ENCODE results near the gene SPRED2.

SPRED2 gene

GRCh38 chr2:65364986-65365733, 67.2 kb downstream of the SPRED2 start:
- DNase-seq (ENCODE audit: low spot score): no peak
- WGBS, 2 donors (ENCODE audit: extremely low coverage in 2 of 2, insufficient read length in 2 of 2, insufficient replicate concordance in 1 of 2): no CpG with 5 or more reads among the region's 2 CpGs
- no peak overlapping the region for H3K27ac ChIP-seq (replicated peaks; ENCODE audit: low read length)

DNA sequence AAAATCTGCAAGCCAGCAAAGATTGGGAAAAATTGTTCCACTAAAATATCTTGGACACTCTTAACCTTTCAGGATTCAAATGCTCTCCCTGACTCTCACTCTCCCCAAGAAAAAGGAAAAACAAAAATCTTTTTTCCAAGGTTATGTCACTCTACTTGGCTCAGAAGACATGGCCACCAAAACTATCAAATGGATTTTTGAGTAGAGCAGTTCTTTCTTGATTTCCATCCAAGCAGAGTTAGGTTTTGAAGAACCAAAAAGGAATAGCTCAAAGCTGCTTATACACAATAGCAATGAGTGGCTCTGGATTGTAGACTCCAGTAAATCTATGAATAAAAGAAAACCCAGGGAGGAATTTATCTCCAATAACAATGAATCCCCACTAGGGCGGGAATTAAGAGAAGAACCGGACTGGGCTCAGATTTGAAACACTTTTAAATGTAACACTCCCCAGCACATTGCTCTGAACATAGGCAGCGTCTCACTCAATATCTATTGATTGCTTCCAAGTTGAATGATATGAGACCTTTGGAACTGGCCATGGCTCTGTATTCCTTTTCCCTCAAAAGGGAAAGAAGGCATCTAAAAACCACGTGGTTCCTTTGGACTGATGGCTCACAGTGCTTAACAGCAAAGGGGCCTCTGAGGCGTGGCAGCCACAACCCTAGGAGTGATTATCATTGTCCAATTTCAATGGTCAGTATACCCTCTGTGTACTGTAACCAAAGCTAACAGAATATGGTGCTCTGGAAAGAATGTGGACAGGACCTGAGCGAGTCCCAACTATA, 68.3 kb downstream of the SPRED2 start:
- no peak overlapping the region for H3K14ac ChIP-seq (ENCODE audit: low read length)
- H3K9me3 ChIP-seq (replicated peaks in 1 of 2; ENCODE audit: control insufficient read depth in 2 of 2, insufficient read depth in 1 of 2, low read depth in 1 of 2, low read length in 2 of 2): no peaks in the 10 kb centered on the region
- H3K27ac ChIP-seq (replicated peaks; ENCODE audit: low read length): no peak overlapping the region
- no peak overlapping the region for H2BK120ac ChIP-seq (ENCODE audit: low read depth, low read length)
- H3K9ac ChIP-seq (ENCODE audit: low read depth, low read length, poor library complexity): no peak overlapping the region
- H3K23ac ChIP-seq (ENCODE audit: low read depth, low read length, poor library complexity): no peak overlapping the region
- no peak overlapping the region for H3K18ac ChIP-seq (ENCODE audit: low read length)
- no peak for DNase-seq (ENCODE audit: low spot score)
- no peak overlapping the region for H2AK5ac ChIP-seq (ENCODE audit: low read depth, low read length)
- no peak overlapping the region for H2BK12ac ChIP-seq (ENCODE audit: low read length)
- no peak overlapping the region for H4K8ac ChIP-seq (ENCODE audit: low read depth, low read length)
- H2BK5ac ChIP-seq (ENCODE audit: low read length): no peak overlapping the region
- no peak overlapping the region for H3K4me3 ChIP-seq (ENCODE audit: low read length in 2 of 2)
- no peaks in the 10 kb centered on the region for H3K27me3 ChIP-seq (ENCODE audit: control insufficient read depth in 3 of 3, insufficient read depth in 3 of 3, low read depth in 1 of 3, low read length in 3 of 3)
- no peak overlapping the region for H2AFZ ChIP-seq (ENCODE audit: low read length)
- WGBS, 2 donors (ENCODE audit: extremely low coverage in 2 of 2, insufficient read length in 2 of 2, insufficient replicate concordance in 1 of 2): no CpG with 5 or more reads among the region's 6 CpGs
- H2BK15ac ChIP-seq (ENCODE audit: low read length): no peak overlapping the region
- H3K4me1 ChIP-seq (ENCODE audit: control insufficient read depth in 2 of 2, insufficient read depth in 1 of 2, low read depth in 1 of 2, low read length in 2 of 2): peaks cover 9 to 49% of the 10 kb centered on the region in 2 donors
- H3K79me1 ChIP-seq (ENCODE audit: low read depth, low read length): no peaks in the 10 kb centered on the region
- no peak overlapping the region for H3K4ac ChIP-seq (ENCODE audit: low read length)
- no peaks in the 10 kb centered on the region for H3K36me3 ChIP-seq (replicated peaks in 1 of 2; ENCODE audit: control insufficient read depth in 2 of 2, insufficient read depth in 2 of 2, low read length in 2 of 2)
- H3K4me2 ChIP-seq (ENCODE audit: insufficient read depth, low read length, poor library complexity, severe bottlenecking): no peak overlapping the region
- no peak overlapping the region for H4K91ac ChIP-seq (ENCODE audit: low read depth, low read length, poor library complexity)

More at GRCh38 chr2:65364986-65365733, 67.2 kb downstream of the SPRED2 start:
- no peak overlapping the region for H2BK5ac ChIP-seq (ENCODE audit: low read length)
- no peak overlapping the region for H4K91ac ChIP-seq (ENCODE audit: low read depth, low read length, poor library complexity)
- H3K18ac ChIP-seq (ENCODE audit: low read length): no peak overlapping the region
- no peaks in the 10 kb centered on the region for H3K27me3 ChIP-seq (ENCODE audit: control insufficient read depth in 3 of 3, insufficient read depth in 3 of 3, low read depth in 1 of 3, low read length in 3 of 3)
- H2BK15ac ChIP-seq (ENCODE audit: low read length): no peak overlapping the region
- H3K79me1 ChIP-seq (ENCODE audit: low read depth, low read length): no peaks in the 10 kb centered on the region
- H2AFZ ChIP-seq (ENCODE audit: low read length): no peak overlapping the region
- no peak overlapping the region for H2AK5ac ChIP-seq (ENCODE audit: low read depth, low read length)
- no peaks in the 10 kb centered on the region for H3K9me3 ChIP-seq (replicated peaks in 1 of 2; ENCODE audit: control insufficient read depth in 2 of 2, insufficient read depth in 1 of 2, low read depth in 1 of 2, low read length in 2 of 2)
- no peaks in the 10 kb centered on the region for H3K36me3 ChIP-seq (replicated peaks in 1 of 2; ENCODE audit: control insufficient read depth in 2 of 2, insufficient read depth in 2 of 2, low read length in 2 of 2)
- H3K4me2 ChIP-seq (ENCODE audit: insufficient read depth, low read length, poor library complexity, severe bottlenecking): no peak overlapping the region
- H2BK120ac ChIP-seq (ENCODE audit: low read depth, low read length): no peak overlapping the region
- no peak overlapping the region for H3K4ac ChIP-seq (ENCODE audit: low read length)
- H3K4me1 ChIP-seq (ENCODE audit: control insufficient read depth in 2 of 2, insufficient read depth in 1 of 2, low read depth in 1 of 2, low read length in 2 of 2): peaks cover 9 to 49% of the 10 kb centered on the region in 2 donors
- no peak overlapping the region for H3K23ac ChIP-seq (ENCODE audit: low read depth, low read length, poor library complexity)
- H3K4me3 ChIP-seq (ENCODE audit: low read length in 2 of 2): no peak overlapping the region
- H4K8ac ChIP-seq (ENCODE audit: low read depth, low read length): no peak overlapping the region
- H3K14ac ChIP-seq (ENCODE audit: low read length): no peak overlapping the region
- H3K9ac ChIP-seq (ENCODE audit: low read depth, low read length, poor library complexity): no peak overlapping the region
- no peak overlapping the region for H2BK12ac ChIP-seq (ENCODE audit: low read length)

GRCh38 chr2:65361623-65362022, 70.8 kb downstream of the SPRED2 start:
- Histone ChIP-seq H3K27me3 (ENCODE audit: control insufficient read depth in 3 of 3, insufficient read depth in 3 of 3, low read depth in 1 of 3, low read length in 3 of 3) (no peaks in the 10 kb centered on the region), H2BK5ac (ENCODE audit: low read length) (no peak overlapping the region), H2BK15ac (ENCODE audit: low read length) (no peak overlapping the region), H3K9ac (ENCODE audit: low read depth, low read length, poor library complexity) (no peak overlapping the region), H2BK12ac (ENCODE audit: low read length) (no peak overlapping the region), H3K4me3 (ENCODE audit: low read length in 2 of 2) (no peak overlapping the region), H3K4me2 (ENCODE audit: insufficient read depth, low read length, poor library complexity, severe bottlenecking) (no peak overlapping the region), H3K4ac (ENCODE audit: low read length) (no peak overlapping the region), H3K9me3 (replicated peaks in 1 of 2; ENCODE audit: control insufficient read depth in 2 of 2, insufficient read depth in 1 of 2, low read depth in 1 of 2, low read length in 2 of 2) (no peaks in the 10 kb centered on the region), H4K8ac (ENCODE audit: low read depth, low read length) (no peak overlapping the region), H3K36me3 (replicated peaks in 1 of 2; ENCODE audit: control insufficient read depth in 2 of 2, insufficient read depth in 2 of 2, low read length in 2 of 2) (no peaks in the 10 kb centered on the region), H3K79me1 (ENCODE audit: low read depth, low read length) (no peaks in the 10 kb centered on the region), H3K14ac (ENCODE audit: low read length) (no peak overlapping the region), H3K18ac (ENCODE audit: low read length) (no peak overlapping the region), H4K91ac (ENCODE audit: low read depth, low read length, poor library complexity) (no peak overlapping the region), H2AFZ (ENCODE audit: low read length) (no peak overlapping the region), H3K4me1 (ENCODE audit: control insufficient read depth in 2 of 2, insufficient read depth in 1 of 2, low read depth in 1 of 2, low read length in 2 of 2) (peaks cover 8 to 42% of the 10 kb centered on the region in 2 donors), H2BK120ac (ENCODE audit: low read depth, low read length) (no peak overlapping the region), H2AK5ac (ENCODE audit: low read depth, low read length) (no peak overlapping the region), H3K23ac (ENCODE audit: low read depth, low read length, poor library complexity) (no peak overlapping the region), H3K27ac (replicated peaks; ENCODE audit: low read length) (no peak overlapping the region)
- WGBS, 2 donors (ENCODE audit: extremely low coverage in 2 of 2, insufficient read length in 2 of 2, insufficient replicate concordance in 1 of 2): no CpG with 5 or more reads among the region's 3 CpGs
- no peak for DNase-seq (ENCODE audit: low spot score)

- H3K14ac ChIP-seq (ENCODE audit: low read length): no peak overlapping the region
- H2BK15ac ChIP-seq (ENCODE audit: low read length): no peak overlapping the region
- no peak overlapping the region for H2AFZ ChIP-seq (ENCODE audit: low read length)
- WGBS, 2 donors (ENCODE audit: extremely low coverage in 2 of 2, insufficient read length in 2 of 2, insufficient replicate concordance in 1 of 2): no CpG with 5 or more reads among the region's 6 CpGs
- no peaks in the 10 kb centered on the region for H3K36me3 ChIP-seq (replicated peaks in 1 of 2; ENCODE audit: control insufficient read depth in 2 of 2, insufficient read depth in 2 of 2, low read length in 2 of 2)
- no peak overlapping the region for H3K4ac ChIP-seq (ENCODE audit: low read length)
- peaks cover 6 to 30% of the 10 kb centered on the region in 2 donors for H3K4me1 ChIP-seq (ENCODE audit: control insufficient read depth in 2 of 2, insufficient read depth in 1 of 2, low read depth in 1 of 2, low read length in 2 of 2)
- no peaks in the 10 kb centered on the region for H3K79me1 ChIP-seq (ENCODE audit: low read depth, low read length)
- H3K9me3 ChIP-seq (replicated peaks in 1 of 2; ENCODE audit: control insufficient read depth in 2 of 2, insufficient read depth in 1 of 2, low read depth in 1 of 2, low read length in 2 of 2): no peaks in the 10 kb centered on the region
- no peak overlapping the region for H2BK5ac ChIP-seq (ENCODE audit: low read length)
- H3K4me3 ChIP-seq (ENCODE audit: low read length in 2 of 2): no peak overlapping the region
- H3K23ac ChIP-seq (ENCODE audit: low read depth, low read length, poor library complexity): no peak overlapping the region
- no peak overlapping the region for H3K27ac ChIP-seq (replicated peaks; ENCODE audit: low read length)
- H2BK12ac ChIP-seq (ENCODE audit: low read length): no peak overlapping the region
- no peak overlapping the region for H3K4me2 ChIP-seq (ENCODE audit: insufficient read depth, low read length, poor library complexity, severe bottlenecking)
- H2BK120ac ChIP-seq (ENCODE audit: low read depth, low read length): no peak overlapping the region
- H2AK5ac ChIP-seq (ENCODE audit: low read depth, low read length): no peak overlapping the region
- no peak overlapping the region for H4K8ac ChIP-seq (ENCODE audit: low read depth, low read length)
- H4K91ac ChIP-seq (ENCODE audit: low read depth, low read length, poor library complexity): no peak overlapping the region
- no peak overlapping the region for H3K18ac ChIP-seq (ENCODE audit: low read length)
- H3K9ac ChIP-seq (ENCODE audit: low read depth, low read length, poor library complexity): no peak overlapping the region
- no peaks in the 10 kb centered on the region for H3K27me3 ChIP-seq (ENCODE audit: control insufficient read depth in 3 of 3, insufficient read depth in 3 of 3, low read depth in 1 of 3, low read length in 3 of 3)
- DNase-seq (ENCODE audit: low spot score): no peak
Measured at GRCh38 chr2:65360441-65360840, 72.0 kb downstream of the SPRED2 start.

Measured in neuronal stem cell (in vitro differentiated cells).